Liver (tissue), 3 donors: ENCODE data around the gene IL1RN.

ENCODE experiments used
- ATF3 ChIP-seq: IDR thresholded peaks from 2 replicates; pipeline ENCODE4 v1.6.1; 2016; ENCODE audit warnings: antibody characterized with exemption
- CTCF ChIP-seq: fragments of 150-350 bp; IDR thresholded peaks from 2 replicates; pipeline ENCODE4 v1.5.1; 2017; ENCODE audit warnings: improper control_type of control experiment, low read depth, low read length; ENCODE audit not compliant: missing input control
- EGR1 ChIP-seq, 2 donors: IDR thresholded peaks; 2 replicates each; pipeline ENCODE4 v1.6.1; 2016 to 2018; ENCODE audit warnings: antibody characterized with exemption in 2 of 2, low read depth in 2 of 2
- GABPA ChIP-seq, 2 donors: IDR thresholded peaks in 1 of 2; conservative IDR thresholded peaks in 1 of 2; 2 replicates each; pipeline ENCODE4 v1.6.1; 2016; ENCODE audit warnings: antibody characterized with exemption in 2 of 2, mild to moderate bottlenecking in 1 of 2, moderate library complexity in 1 of 2
- JUND ChIP-seq, 2 donors: IDR thresholded peaks; 2 replicates each; pipeline ENCODE4 v1.6.1; 2016; ENCODE audit warnings: antibody characterized with exemption in 2 of 2
- MAX ChIP-seq: IDR thresholded peaks from 2 replicates; pipeline ENCODE4 v1.6.1; 2016; ENCODE audit warnings: antibody characterized with exemption
- NR2F2 ChIP-seq: IDR thresholded peaks from 2 replicates; pipeline ENCODE4 v1.6.1; 2016; ENCODE audit warnings: antibody characterized with exemption
- RAD21 ChIP-seq, 2 donors: IDR thresholded peaks; 2 replicates each; pipeline ENCODE4 v1.6.1; 2016; ENCODE audit warnings: antibody characterized with exemption in 2 of 2, mild to moderate bottlenecking in 2 of 2
- REST ChIP-seq: IDR thresholded peaks from 2 replicates; pipeline ENCODE4 v1.6.1; 2016; ENCODE audit warnings: antibody characterized with exemption, mild to moderate bottlenecking
- RXRA ChIP-seq, 2 donors: IDR thresholded peaks; 2 replicates each; pipeline ENCODE4 v1.6.1; 2017 to 2018; ENCODE audit warnings: antibody characterized with exemption in 2 of 2, mild to moderate bottlenecking in 1 of 2
- SP1 ChIP-seq: IDR thresholded peaks from 2 replicates; pipeline ENCODE4 v1.6.1; 2018; ENCODE audit warnings: antibody characterized with exemption, mild to moderate bottlenecking
- TAF1 ChIP-seq: conservative IDR thresholded peaks from 2 replicates; pipeline ENCODE4 v1.6.1; 2016; ENCODE audit warnings: antibody characterized with exemption, mild to moderate bottlenecking
- YY1 ChIP-seq: IDR thresholded peaks from 2 replicates; pipeline ENCODE4 v1.6.1; 2016; ENCODE audit warnings: antibody characterized with exemption, mild to moderate bottlenecking
- ZBTB33 ChIP-seq: IDR thresholded peaks from 2 replicates; pipeline ENCODE4 v1.6.1; 2016; ENCODE audit warnings: antibody characterized with exemption
- donor health status: healthy.
- donor health status: healthy.

- TF ChIP-seq NR2F2 (no peak), JUND (IDR thresholded peaks at IDR 0.05) (no peak), RAD21 (IDR thresholded peaks at IDR 0.05) (no peak), CTCF (no peak), REST (no peak), EGR1 (IDR thresholded peaks at IDR 0.05; ENCODE audit: low read depth in 2 of 2) (no peak), MAX (no peak), SP1 (no peak), ZBTB33 (no peak), ATF3 (no peak), GABPA (IDR thresholded peaks at IDR 0.05 in 1 of 2, conservative IDR thresholded peaks at IDR 0.05 in 1 of 2) (no peak), RXRA (IDR thresholded peaks at IDR 0.05) (no peak), TAF1 (no peak), YY1 (no peak)
Observed at GRCh38 chr2:113171334-113172075, 44.1 kb downstream of the IL1RN start.
